Renal cortex interstitium (tissue), 11 donors: ENCODE measurements around the gene MS4A4E. TPM values are rescaled to one million over a fixed set of nuclear protein-coding genes. Genes with fewer than 3 reads are reported as not detected.
"Not testable (repeated sequence)": the region's sequence is repeated elsewhere in the genome, so short reads cannot be mapped to it uniquely, and the experiment has no call there.

Source experiments
- DNase-seq, 11 donors: peaks; one replicate each; pipeline ENCODE4 v3.0.0-alpha.2; 2013; ENCODE audit warnings: low read depth in 9 of 11, low spot score in 4 of 11; ENCODE audit errors: extremely low read depth in 1 of 11
- polyA plus RNA-seq, 3 donors: library from polyadenylated mRNA; unstranded; fragments of 120-200 nt; gene quantifications; one replicate each; pipeline ENCODE4 v1.2.1, GENCODE V29; 2013; ENCODE audit not compliant: insufficient read length in 3 of 3

Gene MS4A4E
- polyA plus RNA-seq, 3 donors, result 0.42 to 1.5 (median 0.72) TPM

DNA sequence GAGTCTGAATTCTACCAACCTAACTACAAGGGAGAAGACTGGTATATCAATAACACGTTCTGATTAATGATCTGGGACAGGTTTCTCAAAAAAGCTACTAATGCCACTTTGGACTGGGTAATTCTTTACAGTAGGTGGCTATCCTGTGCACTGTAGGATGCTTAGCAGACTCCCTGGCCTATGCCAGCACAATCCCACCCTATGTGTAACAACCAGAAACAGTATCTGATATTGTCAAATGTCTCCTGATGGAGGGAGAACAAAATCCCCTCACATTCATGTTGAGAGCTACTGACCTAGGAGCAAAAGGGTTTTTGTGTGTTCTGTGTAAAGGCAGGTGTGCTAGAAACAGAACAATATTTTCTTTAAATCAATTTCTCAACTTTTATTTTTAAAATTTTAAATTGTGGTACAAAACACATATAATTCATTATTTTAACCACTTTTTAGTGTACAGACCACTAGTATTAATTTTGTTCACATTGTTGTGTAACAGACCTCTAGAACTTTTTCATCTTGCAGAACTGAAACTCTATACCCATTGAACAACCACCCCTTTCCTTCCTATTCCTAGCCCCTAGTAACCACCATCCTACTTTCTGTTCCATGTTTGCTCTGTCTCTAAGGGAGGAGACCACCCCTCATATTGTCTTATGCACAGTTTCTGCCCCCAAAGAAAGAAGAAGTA is 58.0 kb downstream of the MS4A4E start:
- DNase-seq, result no peak

DNA sequence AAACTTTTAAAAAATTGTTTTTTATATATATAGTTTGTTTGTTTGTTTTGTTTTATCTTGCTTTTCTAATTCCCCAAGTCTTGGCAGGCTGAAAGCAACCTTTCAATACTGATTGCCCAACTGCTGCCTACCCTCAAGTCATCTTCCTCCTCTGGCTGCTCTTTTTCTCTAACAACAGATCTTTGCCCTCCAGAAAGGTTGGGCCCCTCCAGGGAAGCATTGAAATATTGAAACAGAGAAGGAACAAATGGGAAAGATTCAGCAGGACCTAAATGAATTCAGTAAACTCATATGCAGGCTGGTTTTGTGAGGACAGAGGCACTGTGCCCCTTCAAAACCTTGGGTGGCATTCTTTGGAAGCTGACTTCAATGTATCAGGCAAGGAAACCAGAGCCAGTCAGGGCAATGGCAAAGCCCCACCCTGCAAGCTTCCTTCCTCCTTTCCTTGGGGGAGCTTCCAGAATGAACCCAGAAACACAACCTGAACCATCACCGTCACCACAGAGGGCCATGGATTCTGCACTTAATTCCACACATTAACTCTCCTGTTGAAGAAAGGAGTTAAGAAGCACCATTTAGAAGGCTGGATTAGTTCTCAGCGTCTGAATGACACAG is 59.2 kb downstream of the MS4A4E start:
- no peak for DNase-seq

DNA sequence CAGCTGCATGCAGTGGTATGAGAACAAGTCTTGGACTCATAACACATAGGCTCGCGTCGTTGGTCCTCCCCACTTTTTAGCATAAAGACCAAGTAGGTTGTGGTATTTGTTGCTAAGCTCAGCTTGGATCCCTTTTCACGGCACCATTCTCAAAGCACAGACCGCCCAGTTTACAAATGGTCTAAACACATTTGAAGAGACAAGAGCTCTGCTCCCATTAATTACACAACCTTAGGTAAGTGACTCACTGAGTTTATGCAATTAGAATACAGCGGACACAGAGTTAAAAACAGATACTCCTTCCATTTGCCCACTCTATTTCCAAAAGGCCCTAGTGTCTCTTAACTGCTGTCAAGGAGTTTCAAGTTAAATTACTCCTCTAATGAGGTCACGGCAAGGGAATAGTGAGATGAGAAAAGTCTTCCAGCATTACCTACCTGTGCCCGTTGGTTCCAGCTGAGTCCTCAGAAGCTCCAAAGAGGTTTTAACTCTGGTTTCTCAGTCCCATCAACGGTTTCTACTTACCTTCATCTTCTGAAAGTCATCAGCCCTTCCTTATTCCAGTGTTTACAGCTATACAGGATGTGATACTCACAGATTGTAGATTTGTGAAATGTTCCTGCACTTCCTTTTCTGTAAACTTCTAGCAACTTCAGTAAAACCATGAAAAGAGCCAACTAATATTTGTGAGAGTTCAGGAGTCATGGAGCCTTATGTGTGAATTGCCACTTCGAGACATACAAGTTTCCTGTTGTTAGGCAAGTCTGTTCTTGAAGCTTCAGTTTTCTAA is 60.2 kb downstream of the MS4A4E start, which contains the start of gene MS4A6A:
Gene MS4A6A, minus strand, starts transcription at position 543 of the 790 bp plus-strand sequence. CDS start 1,356 bp downstream, outside the sequence.
- no peak for DNase-seq

DNA sequence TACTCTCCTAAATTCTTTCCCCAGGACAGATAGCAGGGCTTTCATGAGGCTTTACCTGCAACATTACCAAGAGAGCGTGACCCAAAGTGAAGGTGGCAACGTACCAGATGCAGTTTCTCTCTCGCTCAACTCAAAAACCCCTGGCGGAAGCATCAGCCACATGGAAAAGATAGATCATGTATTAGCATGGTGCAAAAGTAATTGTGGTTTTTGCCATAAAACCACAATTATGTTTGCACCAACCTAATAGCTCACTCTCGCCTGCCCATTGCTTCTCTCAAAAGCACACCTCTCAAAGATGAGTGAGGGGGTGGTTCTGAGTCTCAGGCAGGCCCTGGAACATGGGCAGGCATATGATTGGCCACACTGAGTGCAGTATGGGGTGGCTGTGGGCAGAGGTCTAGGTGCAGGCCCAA is 67.1 kb downstream of the MS4A4E start:
- no peak for DNase-seq

DNA sequence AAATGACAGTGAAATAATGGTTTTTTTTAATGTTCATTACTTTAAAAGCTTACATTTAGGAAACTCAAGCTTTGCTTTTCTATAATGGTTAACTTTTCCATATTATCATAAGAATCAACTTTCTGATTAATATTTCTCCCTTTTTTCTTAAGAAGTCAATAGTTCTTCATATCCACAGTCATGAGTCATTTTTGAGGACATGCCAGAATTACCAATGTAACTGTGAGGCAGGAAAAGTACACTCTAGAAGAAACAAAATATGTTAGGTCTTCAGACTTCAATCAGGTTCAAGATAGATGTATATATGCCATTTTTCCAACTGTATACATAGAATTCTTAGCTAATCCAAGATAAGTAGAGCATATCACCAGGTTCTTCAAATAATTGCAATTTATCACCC is 70.9 kb downstream of the MS4A4E start:
- DNase-seq, result no peak

DNA sequence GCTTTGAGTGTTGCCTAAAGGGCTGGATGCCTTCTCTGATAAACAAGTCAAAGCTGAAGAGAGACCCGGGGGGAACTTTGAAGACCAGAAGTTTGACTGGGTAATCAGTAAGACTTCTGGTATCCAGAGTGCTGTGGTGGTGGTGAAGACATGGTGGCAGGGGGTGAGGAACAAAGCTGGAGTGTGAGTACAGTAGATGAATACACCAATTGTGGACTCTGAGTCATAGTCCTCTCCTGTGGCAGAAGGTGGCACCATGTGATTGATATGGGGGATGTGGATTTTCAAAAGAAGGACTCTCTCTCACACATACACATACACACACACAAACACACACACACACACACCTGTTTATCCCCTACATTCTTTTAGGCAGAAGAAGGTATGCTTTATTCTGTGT is 72.4 kb downstream of the MS4A4E start:
- no peak for DNase-seq

DNA sequence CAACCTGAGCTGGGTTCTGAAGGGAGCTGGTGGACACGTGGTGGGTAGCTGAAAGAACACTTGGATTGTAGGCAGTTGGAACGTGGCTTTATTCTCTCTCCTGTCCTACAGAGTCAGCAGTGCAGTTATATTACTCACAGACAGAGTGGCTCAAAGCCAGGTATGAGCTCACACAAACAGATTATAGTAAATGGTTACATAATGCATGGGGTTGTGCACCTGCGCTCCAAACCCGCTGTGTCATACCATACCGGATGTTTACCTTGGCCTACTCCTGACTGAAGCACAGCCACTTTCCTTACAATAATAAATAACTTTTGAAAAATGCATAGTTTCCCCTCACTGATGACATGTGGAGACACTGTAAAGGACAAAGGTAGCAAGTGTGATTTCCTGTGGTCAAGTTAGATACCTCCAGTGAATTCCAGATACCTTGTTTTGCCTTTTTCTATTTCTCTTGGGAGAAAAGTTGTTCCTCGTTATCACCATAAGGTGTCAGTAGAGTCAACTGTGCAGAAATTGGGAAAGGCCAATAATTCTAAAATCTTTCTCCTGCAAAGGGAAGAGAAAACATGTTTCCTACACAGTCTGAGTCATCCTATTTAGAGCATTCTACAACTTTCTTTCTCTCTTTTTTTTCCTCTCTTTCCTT is 73.5 kb downstream of the MS4A4E start:
- no peak for DNase-seq

DNA sequence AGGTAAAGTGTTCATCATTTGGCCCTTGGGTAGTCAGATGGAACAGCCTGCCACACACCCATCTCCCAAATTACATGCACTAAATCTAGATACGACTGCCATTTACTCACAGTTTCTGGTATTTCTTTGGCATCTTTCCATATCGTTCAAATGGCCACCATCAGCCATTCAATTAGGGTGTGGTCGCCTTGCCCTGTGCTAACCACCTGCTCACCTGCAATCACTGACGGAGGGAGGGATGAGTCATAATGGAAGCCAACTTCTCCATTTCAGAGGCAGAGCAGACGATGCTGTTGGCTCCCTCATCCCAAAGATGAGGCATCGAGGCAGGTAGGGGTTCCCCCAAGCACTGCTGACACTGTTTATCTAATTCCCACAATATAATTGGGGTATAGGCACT is 74.6 kb downstream of the MS4A4E start:
- DNase-seq, result no peak

DNA sequence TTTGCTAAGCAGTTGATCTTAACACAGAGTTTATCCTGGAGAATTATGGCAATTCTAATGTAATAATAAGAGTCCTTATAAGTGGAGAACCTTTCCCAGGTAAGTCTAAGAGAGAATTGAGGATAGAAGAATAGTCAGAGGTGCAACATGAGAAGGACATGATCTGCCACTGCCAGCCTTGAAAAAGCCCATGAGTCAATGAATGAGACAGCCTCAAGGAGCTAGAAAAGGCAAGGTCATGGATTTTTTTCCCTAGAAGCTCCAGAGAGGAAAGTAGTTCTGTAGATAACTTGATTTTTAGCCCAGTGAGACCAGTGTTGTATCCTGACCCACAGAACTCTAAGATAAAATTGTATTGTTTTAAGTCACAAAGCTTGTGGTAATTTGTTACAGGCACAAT is 77.0 kb downstream of the MS4A4E start:
- DNase-seq, result no peak

DNA sequence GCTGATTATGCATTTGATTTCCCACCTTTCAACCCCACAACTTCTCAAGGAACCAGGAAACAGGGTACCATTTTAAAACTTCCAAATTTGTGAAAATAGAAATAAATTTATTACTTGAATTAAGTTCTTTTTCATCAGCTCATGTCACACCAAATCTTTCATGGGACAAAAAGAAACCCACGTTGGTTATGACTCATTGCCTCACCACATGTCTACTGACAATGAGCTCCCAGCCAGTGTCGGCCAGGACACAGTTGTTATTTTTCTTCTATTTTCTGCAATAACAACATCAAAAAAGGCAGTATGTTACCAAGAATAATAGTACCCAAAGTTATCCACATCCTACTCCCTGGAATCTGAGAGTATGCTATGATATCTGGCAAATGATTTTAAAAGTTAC is 77.4 kb downstream of the MS4A4E start:
- DNase-seq, result no peak

DNA sequence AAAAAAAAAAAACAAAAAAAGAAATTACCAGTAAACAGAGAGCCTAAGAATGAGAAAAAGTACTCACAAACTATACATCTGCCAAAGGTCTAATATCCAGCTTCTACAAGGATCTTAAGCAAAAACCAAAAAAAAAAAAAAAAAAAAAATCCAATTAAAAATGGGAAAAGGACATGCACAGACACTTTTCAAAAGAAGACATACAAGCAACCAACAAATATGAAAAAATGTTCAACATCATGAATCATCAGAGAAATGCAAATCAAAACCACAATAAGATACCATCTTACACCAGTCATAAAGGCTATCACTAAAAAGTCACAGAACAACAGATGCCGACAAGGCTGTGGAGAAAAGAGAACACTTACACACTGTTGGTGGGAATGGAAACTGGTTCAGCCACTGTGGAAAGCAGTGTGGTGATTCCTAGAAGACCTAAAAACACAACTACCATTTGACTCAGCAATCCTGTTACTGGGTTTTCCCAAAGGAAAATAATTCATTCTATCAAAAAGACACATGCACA is 78.3 kb downstream of the MS4A4E start:
- DNase-seq, result no peak

DNA sequence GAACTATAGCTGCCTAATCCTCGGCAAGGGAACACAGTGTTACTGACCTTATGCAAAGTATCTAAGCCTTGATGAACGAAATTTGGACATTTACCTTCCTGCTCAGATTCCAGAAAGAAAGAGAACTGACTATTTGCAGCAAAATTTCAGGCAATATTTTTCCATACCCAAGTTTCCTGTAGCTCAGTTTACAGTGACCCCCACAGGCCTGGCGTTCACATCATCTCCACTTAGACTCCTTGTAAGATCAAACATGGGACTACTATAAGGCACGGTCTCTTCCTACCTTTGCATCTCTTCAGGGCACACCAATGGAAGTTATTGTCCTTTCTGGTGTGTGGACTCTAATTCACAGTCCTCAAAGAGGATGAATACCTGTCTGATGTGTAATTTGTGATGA is 81.2 kb downstream of the MS4A4E start:
- DNase-seq, result no peak

DNA sequence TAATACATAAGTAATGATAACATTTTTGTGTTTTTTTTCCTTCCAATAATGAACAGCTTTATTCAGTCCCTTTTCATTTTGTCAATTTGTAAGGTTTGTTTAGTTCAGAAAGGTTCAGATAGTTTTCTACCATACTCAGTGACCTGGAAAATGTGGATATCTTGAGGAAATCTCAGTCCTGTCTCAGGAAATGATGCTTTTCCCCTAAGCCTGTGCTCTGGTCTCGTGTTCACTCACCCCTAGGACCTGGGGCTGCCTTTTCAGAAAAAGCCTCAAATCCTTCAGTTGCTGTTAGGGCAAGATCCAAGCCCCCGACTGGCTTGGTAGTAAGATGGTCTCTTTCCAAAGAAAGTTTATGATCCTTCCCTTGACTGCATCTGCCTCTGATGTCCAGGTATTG is 81.8 kb downstream of the MS4A4E start:
- DNase-seq, result no peak

DNA sequence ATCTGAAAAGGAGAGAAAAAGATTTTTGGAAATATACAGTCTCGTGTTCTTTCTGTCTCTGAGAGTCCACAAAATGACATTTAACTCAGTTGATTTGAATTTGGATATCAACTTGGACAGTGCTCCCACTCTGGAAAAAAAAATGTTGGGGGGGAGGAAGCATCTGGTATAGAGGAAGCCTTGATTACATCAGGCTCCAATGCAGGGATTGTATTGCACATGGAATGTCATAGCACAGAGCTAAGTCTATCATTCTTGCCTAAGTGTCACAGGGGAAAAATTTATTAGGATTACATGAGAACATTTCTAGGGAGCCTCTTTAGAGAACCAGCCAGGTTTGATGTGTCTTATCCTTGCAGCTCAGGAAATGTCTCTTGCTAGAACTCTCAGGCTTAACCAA is 83.1 kb downstream of the MS4A4E start:
- no peak for DNase-seq

DNA sequence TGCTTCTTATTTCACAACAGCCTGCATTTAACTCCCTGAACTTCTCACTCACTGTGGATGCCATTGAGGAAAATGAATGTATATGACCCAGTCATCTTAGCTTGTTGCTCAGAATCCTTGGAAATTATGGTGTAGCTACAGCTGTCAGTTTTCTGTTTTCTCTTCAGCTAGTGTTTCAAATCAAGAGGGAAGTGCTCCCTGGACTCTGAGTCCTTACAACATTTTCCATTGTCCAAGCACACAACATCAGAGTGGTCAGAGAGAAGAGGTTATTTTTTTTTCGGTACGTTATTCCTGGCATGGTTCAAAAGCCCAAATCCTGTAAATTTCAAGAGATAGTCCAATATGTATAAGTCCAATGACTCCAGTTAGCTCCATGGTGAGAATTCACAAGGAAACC is 83.7 kb downstream of the MS4A4E start:
- DNase-seq, result no peak

DNA sequence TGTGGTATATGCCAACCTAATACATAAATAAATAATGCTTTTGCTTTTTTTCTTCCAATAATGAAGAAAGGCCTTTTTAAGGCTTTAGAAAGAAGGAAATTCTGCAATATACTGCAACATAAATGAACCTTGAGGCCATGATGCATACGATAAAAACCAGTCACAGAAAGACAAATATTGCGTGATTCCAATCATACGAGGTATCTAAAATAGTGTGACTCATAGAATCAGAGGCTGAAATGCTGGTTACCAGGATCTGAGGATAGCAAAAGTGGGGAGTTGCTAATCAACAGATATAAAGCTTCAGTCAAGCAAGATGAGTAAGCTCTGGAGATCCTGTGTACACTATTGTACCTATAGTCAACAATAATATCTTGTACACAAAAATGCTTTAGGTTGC is 84.3 kb downstream of the MS4A4E start:
- no peak for DNase-seq

DNA sequence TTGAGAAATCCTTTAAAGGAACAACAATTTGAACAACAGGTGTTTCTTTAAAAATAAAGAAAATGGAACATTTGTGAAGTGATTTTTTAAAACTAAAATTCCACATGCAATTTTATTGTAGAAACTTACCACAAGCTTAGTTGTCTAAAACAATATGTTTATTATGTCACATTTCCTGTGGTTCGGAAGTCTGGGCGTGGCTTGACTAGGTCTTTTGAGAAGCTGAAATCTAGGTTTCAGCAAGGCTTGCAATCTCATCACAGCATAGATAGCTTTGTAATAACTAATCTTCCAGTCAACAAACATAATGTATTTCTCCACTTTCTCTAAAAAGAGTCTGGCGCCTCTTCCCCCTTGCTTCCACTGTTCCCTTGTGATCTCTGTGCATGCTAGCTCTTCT is 87.0 kb downstream of the MS4A4E start:
- DNase-seq, result no peak

DNA sequence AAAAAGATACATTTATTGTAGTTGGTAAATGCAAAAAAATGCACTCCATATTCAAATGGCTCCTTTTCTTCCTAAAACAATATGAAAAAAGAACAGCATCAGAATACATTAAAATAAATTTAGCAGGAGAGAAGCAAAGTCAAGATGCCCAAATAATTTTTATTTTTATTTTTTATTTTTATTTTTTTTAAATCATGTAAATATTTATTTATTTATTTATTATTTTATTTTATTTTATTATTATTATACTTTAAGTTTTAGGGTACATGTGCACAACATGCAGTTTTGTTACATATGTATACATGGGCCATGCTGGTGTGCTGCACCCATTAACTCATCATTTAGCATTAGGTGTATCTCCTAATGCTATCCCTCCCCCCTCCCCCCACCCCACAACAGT is 90.2 kb downstream of the MS4A4E start:
- not testable (repeated sequence) for DNase-seq

DNA sequence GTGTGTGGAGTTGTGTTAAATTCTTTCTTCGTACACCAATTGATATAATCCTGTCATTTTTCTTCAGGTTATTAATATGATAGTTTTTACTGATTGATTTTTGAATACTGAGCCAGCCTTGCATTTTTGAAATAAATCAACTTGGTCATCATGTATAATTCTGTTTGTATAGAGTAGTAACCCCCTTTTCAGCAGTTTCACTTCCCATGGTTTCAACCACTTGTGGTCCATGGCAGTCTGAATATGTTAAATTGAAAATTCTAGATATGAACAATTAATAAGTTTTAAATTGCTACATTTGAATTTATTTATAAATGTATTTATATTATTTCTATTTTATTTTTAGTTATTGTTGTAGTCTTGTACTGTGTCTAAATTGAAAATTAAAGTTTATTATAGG is 92.7 kb downstream of the MS4A4E start:
- no peak for DNase-seq
